GM19023 (cell line): ENCODE measurements around the gene CCN5.

Experiments used
- ATAC-seq: cut with Tn5 transposase; IDR thresholded peaks from one replicate; pipeline ENCODE4 v1.9.1; 2021; ENCODE audit warnings: mild to moderate bottlenecking, moderate library complexity; ENCODE audit not compliant: unreplicated experiment

Gene CCN5

DNA sequence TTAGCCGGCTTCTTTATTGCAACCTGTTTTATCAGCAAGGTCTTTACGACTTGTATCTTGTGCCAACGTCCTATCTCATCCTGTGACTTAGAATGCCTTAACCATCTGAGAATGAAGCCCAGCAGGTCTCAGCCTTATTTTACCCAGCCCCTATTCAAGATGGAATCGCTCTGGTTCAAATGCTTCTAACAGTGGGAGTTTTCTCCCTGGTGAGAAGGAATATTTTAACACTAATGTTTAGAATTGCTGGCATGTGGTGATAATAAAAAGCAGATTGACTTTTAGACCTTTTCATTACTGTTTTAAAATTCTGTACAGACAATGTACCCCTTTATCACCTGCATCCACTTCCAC is 20.6 kb downstream of the CCN5 start:
- ATAC-seq: no peak

DNA sequence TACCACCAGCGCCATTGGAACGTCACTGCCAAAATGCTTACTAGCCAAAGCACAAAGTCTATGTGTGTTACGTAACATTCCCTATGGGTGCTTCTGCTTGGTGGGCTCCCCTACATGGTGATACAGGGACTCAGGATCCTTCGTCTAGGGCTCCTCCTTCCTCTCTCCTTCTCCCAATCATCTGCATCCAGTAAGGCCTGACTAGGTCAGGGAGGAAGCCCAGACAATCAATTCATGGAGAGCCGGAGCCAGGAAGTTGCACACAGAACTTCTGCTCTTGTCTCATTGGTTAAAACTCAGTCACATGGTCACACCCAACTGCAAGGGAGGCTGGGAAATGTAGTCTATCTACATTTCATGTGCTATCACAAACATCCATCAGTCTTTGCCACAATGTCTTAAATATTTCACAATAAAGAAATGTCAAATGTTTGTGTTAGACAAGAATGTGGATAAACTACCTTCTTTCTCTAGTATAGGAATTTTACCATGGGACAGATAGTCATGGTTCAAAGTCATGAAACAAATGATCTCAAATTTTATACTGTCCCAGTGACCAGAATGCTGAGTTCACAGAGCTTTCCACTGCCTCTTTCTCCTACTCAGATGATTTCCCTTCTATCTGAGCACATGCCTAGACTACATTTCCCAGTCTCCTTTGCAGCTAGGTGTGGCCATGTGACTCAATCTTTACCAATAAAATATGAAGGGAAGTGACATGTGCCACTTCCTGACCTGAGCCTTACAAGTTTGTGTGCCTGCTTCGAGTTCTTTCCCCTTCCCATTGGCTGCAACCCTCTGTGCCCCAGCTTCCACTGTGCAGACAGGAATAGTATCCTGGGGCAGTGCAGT is 21.2 kb downstream of the CCN5 start:
- no peak for ATAC-seq

DNA sequence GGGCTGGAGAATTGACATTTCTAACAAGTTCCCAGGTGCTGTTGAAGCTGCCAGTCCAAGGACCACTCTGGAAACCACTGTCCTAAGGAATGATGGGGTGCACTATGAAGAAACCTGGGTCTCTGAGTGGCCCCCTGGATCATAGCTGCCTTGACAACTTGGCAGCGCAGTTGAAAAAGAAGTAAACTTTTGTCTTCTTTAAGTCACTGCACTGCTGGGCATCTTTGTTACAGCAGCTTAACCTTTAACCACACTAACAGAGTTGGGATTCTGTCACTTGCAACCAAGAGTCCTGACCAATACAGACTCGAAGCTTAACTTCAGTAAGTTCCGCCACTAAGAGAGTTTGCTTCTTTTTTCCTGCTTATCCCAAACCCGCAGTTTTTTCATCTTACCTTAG is 21.9 kb downstream of the CCN5 start:
- no peak for ATAC-seq

DNA sequence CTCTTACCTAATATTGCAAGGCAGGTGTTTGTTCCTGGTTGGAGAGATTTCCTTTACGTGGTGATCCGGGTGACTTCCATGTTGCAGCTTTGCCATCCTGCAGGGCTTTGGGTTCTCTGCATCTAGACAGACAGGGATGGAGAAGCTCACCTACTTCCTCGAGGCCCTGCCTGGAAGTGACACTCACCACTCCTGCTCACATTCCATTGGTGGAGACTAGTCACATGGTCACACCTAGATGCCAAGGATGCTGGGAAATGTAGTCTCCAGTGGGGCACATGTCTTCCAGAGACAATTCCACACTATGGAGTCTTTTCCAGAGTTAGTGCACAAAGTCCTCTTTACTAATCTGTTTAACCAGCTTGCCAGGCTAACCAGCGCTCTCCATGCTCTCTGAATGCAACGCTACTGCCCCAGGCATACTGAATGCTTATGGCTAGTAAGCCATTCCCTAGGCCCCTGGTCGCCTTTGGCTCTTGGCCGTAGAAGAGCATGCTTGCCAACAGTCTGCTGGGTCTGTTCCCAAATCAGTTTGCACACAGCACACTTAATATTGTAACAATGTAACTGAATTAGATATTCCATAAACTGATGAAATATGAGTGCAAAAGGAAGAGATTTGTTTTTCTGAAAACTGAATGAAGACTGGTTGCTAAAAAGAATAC is 23.8 kb downstream of the CCN5 start:
- no peak for ATAC-seq

DNA sequence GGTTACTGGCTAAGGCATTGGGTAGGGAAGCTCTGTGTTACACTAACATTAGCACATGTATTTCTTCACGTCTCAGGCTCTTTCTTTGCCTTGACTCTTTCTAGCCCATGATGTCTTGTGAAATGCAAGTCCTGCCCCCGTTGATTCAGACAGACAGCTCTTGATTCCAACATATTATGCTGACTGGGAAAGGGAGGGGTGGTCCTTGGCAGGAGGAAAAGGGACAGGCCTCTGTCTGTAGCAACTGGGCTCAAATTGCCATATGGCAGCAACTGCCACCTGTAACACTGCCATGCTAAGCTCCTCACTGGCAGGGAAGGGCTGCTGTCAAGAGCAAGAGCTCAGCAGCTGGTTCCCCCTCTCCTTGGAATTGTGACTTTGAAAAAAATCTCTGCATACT is 24.8 kb downstream of the CCN5 start:
- ATAC-seq: no peak

DNA sequence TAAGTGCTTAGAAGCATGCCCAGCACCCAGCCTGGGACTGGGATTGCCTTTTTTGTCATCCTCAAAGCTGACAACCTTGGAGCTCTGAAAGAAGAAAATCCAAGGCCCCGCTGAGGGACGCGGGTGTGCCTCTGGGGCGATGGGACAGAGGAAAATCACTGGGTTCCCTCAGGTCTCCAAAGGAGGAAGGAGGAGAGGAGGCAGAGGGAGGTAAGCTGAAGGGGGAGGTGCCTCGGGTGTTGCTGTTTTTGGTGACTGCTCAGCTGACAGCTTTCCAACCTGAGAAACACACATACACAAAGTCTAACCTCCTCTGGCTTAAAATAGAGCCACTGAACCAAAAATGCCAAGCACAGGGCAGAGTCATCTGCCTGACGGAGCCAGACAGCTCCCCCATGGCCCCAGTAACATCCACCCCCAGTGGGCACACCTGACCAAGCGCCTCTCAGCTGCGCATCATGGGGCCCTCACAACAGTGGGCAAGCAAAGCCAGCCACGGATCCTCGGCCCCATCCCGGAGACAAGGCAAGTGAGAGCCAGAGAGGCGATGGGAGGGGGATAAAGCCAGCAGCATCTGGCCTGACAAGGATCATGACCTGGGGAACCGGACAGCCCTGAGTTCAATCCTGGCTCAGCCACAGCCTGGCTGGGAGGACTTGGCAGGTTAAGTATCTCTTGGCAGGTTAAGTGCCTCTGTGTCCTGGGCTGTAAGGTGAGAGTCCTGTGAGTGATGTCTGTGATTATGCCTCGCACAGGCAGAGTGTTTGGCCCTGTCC is 27.3 kb downstream of the CCN5 start:
- no peak for ATAC-seq

DNA sequence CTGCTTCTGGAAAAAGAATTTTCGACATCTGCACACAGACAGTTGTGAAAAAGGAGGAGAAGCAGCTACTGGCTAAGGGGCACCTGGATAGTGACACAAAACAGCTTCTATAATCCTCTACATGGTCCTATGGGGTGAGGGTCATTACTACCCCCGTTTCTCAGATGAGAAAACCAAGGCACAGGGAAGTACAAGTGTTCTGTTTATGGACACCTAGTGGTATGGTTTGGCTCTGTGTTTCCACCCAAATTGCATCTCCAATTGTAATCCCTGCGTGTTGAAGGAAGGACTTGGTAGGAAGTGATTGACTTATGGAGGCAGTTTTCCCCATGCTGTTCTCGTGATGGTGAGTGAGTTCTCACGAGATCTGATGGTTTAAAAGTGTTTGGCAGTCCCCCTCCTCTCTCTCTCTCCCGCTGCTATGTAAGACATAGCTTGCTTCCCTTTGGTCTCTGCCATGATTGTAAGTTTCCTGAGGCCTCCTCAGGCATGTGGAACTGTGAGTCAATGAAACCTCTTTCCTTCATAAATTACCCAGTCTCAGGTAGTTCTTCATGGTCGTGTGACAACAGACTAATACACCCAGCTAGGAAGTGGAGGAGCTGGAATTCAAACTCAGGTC is 28.0 kb downstream of the CCN5 start:
- ATAC-seq: no peak

DNA sequence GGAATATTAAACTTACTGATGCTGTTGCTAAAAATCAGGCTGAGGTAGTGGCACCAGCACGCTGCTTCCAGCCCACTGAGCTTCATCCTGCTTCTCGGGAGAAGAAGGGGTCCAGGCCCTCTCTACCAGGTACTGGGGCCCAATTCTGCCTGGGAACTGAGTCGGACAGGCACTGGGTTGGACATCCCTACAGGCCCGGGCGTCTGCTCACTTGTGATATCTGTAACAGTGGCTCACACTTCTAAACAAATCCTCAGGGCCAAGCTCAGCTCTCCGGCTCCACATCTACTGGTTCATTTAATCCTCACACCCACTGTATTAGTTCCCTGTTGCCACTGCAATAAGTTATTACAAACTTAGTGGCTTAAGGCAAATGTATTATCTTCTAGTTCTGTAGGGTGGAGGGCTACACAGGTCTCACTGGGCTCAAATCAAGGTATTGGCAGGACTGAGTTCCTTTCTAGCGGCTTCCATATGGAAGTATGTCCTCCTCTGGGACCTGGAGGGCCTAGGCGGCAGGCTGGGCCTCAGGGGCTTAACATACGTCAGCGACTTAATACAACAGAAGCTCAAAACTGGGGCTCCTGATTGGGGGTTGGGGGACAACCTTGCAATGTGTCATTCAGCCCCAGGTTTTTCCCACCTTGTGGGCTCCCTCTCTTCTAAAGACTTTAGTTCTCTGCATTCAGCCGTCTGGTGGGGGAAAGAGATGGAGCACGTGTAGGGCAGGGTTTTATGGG is 28.9 kb downstream of the CCN5 start:
- no peak for ATAC-seq

DNA sequence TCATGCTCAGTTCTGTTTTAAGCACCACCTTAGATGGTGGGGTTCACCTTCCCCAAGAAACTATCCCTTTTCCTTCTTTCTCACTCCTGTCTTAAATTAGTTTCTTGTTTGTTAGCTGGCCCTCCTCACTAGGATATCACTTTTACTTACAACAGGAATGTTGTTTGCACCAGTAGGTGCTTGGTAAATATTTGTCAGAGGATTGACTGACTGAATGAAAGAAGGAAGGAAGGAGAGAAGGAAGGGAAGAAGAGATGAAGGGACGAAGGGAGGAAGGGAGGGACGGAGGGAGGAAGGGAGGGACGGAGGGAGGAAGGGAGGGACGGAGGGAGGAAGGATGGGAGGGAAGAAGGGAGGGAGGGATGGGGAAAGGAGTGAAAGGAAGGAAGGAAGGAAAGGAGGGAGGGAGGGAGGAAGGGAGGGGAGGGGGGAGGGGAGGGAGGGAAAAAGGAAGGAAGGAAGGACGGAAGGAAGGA is 30.0 kb downstream of the CCN5 start:
- no peak for ATAC-seq

DNA sequence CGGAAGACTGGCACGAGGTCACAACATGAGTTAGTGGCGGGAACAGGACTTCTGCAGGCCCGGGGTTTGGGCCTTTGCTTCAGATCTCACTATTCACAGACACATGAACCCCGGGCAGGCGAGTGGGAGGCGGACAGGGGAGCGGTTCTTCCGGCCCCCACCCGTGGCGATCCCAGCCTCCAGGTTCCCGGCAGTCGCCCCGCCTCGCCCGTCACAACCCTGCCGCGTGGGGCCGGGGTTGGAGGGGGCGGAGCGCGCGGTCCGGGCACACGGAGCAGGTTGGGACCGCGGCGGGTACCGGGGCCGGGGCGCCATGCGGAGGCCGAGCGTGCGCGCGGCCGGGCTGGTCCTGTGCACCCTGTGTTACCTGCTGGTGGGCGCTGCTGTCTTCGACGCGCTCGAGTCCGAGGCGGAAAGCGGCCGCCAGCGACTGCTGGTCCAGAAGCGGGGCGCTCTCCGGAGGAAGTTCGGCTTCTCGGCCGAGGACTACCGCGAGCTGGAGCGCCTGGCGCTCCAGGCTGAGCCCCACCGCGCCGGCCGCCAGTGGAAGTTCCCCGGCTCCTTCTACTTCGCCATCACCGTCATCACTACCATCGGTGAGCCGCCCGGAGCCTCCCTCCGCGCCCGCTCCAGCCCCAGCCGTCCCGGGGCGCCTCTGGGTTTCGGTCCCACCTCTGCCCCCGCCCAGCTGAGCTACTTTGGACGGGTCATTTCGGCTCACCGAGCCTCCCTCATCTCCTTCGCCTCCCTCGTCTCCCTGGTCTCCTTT is 30.6 kb downstream of the CCN5 start, which contains the start of gene KCNK15:
KCNK15 (plus strand) TSS at position 268 of the 769 bp plus-strand sequence; CDS start at position 314, 46 bp downstream.
- no peak for ATAC-seq

DNA sequence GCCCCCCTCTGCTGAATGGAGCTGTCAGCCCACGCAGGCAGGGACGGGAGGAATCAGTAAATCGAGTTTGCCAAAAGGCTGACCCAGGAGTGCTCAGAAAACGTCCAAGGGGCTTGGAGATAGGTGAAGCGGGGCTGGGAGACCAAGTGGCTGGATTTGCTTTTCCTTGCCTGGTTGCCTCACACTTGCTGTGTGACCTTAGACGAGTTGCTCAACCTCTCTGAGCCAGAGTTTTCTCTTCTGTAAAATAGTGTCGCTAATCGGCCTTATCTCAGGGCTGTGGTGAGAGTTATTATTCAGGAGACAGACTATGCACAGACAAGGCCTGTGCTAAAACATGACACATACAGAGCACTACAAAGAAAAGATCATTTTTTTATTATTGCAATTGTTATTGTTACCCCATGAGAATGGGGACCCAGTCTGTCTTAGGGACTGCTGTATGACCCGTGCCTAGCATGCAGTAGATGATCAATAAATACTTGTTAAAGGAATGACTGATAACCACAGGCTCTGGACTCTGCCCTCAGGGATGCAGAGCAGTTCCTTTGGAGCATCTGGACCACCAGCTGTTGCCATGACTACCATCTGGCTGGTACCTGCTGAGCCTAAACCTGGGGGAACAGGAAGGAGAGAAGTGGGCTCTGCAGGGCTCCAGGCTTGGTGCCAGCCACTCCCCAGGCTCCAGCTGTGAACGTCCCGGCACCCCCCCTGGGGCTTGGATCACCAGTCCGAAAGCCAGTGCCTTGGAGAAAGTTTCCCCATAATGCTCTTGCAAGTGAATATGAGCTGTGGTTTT is 31.4 kb downstream of the CCN5 start:
- ATAC-seq: no peak

DNA sequence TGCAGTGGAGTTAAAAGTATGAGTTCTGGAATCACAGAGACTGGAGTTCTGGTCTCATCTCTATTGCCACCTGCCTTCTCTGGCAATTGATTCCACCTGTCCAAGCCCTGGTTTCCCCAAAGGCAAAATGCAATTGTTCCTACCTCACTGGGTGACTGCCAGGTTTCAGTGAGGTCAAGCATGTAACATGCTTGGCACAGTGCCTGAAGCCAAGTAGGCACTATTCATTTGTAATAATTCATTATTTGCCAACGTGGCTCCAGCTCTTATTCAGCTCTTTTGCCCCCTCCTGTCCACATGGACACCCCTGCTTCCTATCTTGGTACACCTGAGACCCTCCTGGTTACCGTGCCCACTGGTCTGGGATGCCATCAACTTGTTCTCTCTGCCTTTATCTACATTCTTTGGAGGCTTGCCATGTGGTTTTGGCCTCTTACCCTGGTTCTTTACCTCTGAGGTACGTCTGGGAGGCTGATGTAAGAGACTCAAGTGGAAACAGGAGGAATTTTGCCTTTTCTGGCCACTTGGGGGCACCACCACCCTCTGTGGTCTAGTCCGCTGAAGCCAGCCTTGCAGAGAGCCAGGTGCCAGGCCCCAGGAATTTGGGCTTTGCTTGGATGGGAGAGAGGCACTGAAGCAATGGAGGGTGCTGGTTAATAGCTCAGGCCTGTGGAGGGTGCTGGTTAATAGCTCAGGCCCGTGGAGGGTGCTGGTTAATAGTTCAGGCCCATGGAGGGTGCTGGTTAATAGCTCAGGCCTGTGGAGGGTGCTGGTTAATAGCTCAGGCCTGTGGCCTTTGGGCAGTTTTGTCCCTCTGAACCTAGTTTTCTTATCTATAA is 32.2 kb downstream of the CCN5 start:
- ATAC-seq: no peak

DNA sequence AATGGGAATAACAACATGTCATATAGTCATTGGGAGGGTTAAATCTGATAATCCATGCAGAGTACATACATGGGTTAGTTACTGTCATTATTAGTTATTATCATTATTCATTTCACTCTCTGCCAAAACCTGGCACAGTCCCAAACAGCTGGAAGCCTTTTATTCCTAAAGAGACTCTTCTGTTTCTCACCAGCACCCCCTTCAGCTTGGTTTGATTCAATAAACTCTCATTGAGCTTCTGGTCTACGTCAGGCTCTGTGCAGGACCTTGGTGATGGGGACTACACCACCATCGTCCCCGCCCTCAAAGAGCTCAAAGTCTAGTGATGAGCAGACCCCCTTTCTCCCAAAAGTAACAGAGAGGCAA is 32.8 kb downstream of the CCN5 start:
- ATAC-seq: no peak

DNA sequence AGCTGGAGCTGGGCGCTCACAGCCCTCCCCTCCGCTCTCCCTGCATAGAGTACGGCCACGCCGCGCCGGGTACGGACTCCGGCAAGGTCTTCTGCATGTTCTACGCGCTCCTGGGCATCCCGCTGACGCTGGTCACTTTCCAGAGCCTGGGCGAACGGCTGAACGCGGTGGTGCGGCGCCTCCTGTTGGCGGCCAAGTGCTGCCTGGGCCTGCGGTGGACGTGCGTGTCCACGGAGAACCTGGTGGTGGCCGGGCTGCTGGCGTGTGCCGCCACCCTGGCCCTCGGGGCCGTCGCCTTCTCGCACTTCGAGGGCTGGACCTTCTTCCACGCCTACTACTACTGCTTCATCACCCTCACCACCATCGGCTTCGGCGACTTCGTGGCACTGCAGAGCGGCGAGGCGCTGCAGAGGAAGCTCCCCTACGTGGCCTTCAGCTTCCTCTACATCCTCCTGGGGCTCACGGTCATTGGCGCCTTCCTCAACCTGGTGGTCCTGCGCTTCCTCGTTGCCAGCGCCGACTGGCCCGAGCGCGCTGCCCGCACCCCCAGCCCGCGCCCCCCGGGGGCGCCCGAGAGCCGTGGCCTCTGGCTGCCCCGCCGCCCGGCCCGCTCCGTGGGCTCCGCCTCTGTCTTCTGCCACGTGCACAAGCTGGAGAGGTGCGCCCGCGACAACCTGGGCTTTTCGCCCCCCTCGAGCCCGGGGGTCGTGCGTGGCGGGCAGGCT is 35.1 kb downstream of the CCN5 start:
- no peak for ATAC-seq

DNA sequence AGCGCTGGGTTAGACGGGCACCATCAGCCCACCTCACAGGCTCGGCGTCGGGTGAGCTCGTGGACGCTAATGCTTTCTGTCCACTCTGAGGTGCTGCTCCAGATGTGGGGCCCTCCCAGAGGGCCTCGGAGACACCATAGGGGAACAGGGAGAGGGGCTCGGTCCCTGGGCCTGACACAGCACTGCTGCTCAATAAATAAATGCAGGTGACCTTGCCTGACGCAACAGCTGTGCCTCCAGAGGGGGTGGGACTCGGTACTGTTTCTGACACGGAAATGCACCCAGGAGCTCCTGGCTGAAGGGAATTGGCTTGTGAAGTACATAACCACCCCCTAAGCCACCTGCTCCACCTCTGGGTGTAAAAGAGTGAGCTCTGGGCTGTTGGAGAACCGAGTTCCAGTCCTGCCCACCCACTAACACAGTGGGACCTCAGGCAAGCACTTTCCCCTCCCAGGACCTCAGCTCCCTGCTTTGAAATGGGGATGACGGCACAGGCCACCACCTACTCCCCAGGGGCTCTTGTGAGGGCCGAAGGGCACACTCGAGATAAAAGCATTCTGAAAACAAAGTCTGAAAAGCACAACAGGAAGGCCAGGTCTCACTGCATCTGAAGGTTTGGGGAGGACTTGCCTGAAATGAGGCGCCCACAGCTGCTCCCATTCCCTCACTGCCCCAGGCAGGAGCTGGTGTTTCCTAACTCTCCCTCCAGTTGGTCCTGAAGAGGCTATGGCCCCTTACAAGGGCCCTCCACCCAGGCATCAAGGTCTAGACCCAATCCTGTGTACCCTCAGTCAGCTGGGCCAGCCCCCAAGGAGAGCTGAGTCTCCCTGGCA is 37.1 kb downstream of the CCN5 start:
- no peak for ATAC-seq

DNA sequence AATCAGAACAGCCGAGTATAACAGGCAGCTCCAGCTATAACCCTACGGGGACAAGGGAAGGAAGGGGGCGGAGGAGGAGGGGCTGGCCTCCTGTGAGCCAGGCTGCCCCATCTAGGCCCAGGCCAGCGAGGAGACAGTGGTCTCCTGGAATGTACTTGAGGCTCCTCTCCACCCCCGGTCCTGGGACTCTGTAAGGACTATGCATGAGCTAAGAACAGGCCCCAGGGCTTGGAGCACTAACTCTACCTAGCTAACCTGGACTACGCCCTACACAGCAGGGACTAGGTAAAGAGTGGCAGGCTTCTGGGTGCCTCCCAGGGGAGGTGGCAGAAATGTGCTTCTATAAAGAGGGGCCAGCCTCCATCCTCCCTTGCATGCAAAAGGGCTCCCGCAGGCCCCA is 39.4 kb downstream of the CCN5 start:
- no peak for ATAC-seq
